ENCODE measurements around the gene APCS. TPM values are rescaled to one million over a fixed set of nuclear protein-coding genes. Genes with fewer than 3 reads are reported as not detected.

APCS gene, protein sequence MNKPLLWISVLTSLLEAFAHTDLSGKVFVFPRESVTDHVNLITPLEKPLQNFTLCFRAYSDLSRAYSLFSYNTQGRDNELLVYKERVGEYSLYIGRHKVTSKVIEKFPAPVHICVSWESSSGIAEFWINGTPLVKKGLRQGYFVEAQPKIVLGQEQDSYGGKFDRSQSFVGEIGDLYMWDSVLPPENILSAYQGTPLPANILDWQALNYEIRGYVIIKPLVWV
- total RNA-seq = not detected
- long read RNA-seq = 0 reads

DNA sequence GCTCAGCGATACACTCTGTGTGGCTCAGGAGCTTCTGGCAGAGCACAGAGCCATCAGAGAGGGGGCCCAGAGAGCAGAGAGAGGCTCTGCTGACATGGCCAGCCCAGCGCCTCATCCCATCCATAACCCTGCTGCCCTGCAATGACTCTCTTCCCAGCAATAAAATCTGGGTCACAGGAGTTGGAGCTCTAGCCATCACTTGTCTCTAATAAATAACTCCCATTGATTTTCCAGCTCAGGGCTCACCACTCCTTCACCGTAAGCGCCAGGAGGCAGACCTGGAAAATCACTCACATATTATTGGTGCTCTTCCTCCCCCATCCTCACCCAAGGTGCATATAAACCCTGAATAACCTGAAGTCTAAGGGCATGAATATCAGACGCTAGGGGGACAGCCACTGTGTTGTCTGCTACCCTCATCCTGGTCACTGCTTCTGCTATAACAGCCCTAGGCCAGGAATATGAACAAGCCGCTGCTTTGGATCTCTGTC, at the start of gene APCS:
TSS of gene APCS (plus strand) at position 366 of the 491 bp plus-strand sequence. CDS start at position 462, 96 bp downstream.
- no peak for DNase-seq
- intact Hi-C loops (cut with DNase I) = no loop called here

DNA sequence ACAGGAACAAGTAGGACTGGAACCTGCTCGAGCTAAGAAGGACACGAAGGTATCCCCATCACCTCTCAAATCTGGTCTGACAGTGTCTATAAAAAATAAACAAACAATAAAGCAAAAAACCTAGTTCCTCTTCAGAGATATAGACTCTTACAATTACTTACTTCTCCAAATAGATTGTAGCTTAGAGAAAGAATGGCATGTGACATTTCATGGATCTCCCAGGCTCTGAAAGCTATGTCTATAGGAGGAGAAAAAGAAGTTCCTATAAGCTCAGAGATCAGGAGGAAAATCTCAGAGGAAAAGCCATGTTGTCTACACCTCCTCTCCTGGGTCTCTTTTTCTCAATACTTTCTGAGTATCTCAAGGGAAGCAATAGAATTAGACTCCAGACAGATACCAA, 39.5 kb upstream of the APCS start:
- no peak for DNase-seq
- ATAC-seq = no peak
- intact Hi-C loops (cut with DNase I) = no loop called here

More for the DNA sequence above, at the start of gene APCS:
- ATAC-seq = no peak

DNA sequence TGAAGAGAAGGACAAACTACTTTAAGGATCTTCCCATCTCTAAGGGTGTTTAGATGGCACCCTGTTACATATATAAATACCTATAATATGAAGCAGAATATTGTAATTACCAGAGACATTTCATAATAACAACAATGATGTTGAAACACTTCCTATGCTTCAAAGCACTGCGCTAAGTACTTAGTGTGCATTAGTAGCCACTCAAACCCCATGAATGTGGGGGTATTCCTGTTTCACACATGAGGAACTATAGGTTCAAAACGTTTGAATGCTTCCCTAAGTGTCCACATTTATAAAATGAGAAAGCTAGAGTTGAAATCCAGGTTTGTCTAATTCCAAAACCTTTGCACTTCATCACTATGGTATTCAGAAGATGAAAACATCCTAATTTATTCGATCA, 33.4 kb upstream of the APCS start:
- ATAC-seq (no peak), DNase-seq (no peak)
- intact Hi-C loops (cut with DNase I) = no loop called here

DNA sequence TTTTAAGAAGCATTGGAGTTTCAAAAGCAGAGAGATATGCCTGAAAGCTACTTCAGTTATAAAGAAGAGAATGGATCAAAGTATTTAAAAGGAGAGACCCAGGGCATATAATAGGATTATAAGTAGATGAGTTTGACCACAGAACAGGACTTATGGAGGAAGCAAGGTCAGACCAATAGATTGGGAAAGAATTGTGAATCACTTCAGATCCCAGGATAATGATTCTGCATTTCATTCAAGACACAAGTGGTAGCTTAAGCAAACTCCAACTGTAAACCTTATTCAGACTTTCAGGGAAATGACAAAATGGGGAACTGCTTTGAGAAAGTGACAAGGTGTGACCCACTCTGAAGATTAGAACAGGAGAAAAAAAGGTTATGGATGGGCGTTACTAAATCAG, 32.9 kb upstream of the APCS start:
- intact Hi-C loops (cut with DNase I) = no loop called here

DNA sequence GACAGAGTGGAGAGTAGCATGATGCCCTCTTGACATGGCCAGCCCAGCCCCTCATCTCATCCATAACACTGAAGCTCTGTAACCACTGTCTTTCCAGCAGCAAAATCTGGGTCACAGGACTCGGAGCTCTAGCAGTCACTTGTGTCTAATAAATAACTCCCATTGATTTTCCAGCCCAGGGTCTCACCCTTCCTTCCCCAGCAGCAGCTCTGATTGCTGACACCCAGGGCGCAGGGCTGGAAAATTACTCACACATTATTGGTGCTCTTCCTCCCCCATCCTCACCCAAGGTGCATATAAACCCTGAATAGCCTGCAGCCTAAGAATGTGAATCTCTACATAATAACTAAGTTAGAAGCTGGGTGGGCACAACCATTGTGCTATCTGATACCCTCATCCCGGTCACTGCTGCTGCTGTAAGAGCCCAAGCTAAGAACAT, 30.7 kb upstream of the APCS start:
- DNase-seq (no peak), ATAC-seq (no peak)
- intact Hi-C loops (cut with DNase I) = no loop called here

More for the DNA sequence above, 32.9 kb upstream of the APCS start:
- DNase-seq (no peak), ATAC-seq (no peak)

DNA sequence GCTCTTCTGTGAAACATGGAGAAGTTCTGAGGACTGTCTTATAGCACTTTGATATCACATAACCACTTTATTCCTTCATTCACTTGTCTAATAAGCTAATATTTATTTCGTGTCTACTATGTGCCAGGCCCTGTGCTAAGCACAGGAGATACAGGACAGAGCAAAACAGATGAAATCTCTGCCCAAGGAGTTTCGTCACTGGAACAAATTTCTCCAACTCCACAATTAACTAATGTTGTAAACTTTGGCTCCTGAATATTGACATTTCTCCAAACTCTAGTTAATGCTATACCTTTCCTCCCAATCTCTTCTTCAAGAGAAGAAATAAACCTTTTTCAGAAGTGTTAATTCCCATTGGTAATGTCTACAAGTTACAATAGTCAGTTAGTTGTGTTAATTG, 27.0 kb upstream of the APCS start:
- DNase-seq = no peak
- intact Hi-C loops (cut with DNase I) = no loop called here
- no peak for ATAC-seq

DNA sequence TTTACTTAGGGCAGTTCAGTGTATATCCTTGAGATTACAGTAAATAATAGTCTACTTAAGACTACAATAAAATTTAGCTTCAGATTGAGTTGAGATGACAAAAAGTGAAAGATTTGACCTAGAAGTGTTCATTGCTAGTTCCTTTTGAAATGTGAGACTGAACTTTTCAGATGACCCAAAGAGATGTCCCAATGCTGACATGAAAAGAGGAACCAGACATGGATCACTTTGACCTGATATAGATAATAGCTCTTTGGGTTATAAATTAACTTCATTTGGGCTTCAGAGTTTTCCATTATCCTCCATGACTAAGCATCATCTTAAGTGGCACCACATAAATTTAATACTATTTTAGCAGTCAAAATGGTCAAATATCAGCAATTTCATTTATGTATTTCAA, 26.1 kb upstream of the APCS start:
- ATAC-seq = no peak
- intact Hi-C loops (cut with DNase I) = no loop called here
- no peak for DNase-seq

DNA sequence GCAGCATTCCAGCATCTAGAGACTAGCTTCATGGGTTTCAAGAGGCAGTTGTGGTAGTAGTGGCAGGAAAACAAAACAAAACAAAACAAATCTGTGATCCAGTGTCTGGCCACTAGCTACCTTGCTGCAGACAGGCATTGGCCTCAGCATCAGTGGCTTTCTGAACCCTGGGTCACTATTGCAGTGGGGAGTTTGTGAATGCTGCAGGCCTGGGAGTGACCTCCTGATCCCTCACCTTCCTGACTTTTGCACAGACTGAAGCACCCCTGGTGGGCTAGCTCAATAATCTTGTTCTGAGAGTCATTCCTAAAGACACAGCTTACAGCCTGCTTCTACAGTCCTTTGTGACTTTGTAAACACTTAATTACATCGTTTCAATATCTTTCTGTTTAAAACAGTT, 24.9 kb upstream of the APCS start:
- ATAC-seq (no peak), DNase-seq (no peak)
- intact Hi-C loops (cut with DNase I) = no loop called here

DNA sequence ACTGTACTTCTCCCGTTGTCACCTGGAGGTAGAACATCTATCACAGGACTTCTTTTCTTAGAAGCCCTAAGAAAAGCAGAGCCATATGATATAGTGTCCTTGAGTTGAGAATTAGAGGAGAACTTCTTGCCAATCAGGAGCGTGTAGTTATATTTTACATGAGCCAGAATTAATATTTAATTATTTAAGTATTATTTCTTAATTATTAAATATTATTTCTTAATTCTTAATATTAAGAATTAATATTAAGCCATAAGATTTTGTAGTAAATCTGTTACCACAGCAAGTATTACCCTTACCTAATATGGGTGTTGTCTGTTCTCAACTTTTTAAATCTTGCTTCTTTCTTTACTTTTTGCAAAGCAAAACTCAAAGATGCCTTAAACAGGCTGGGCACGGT, 10.2 kb upstream of the APCS start:
- DNase-seq = no peak
- intact Hi-C loops (cut with DNase I) = no loop called here
- no peak for ATAC-seq

DNA sequence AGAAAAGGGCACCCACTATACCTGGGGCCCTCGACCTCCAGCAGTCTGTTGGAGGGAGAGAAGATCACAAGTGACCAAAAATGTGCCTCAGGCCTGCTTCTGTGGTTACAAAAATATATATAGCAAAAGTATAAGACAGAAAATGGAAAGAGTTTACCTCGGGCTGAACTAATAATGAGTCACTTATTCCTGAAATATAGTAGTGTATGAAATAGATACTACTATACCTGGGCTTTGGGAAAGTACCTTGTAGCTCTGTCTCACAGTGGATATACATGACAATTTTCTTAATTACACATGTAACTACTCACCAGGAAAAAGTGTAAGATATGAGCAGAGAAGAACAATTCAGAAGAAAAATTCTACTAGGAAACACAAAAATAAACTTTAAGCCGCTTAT, 7.3 kb upstream of the APCS start:
- intact Hi-C loops (cut with DNase I) = no loop called here
- no peak for DNase-seq
- ATAC-seq = no peak

DNA sequence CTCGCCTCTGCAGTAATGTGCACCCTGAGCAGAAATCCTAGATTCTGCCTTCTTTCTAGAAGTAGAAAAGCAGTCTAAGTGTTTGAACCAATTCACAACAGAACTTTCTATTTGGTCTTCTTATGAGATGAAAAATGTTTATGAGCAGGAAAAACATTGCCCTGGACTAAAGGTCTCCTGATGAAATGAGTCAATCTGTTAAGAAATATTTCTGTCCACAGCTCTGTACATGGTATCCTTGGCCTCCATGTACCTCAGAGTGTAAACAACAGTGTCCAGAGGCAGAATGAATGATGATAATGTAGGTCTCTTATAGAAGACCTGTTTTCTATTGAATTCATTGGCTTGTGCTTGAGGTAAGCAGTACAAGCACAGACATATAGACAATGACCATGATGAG, 6.2 kb upstream of the APCS start:
- intact Hi-C loops (cut with DNase I) = no loop called here
- ATAC-seq (no peak), DNase-seq (no peak)

DNA sequence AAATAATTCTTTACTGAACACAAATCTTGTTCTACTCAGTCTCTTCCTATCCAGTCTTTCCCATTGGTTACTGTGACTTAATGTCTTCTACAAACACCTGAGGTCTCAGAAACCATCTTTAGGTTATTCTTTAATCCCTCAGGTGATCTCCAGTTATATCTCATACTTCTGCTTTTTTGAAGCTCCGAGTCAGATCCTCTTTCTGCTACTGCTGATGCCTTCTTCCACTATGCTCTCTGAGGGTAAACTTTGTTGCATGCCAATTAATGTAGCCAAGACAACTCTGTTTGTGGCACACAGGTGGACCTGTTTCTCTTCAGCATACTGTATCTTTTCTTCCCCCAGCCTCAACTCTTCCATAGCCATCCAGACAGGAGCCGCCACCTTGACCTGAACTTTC, 3.1 kb upstream of the APCS start:
- DNase-seq (no peak), ATAC-seq (no peak)
- intact Hi-C loops (cut with DNase I) = no loop called here

DNA sequence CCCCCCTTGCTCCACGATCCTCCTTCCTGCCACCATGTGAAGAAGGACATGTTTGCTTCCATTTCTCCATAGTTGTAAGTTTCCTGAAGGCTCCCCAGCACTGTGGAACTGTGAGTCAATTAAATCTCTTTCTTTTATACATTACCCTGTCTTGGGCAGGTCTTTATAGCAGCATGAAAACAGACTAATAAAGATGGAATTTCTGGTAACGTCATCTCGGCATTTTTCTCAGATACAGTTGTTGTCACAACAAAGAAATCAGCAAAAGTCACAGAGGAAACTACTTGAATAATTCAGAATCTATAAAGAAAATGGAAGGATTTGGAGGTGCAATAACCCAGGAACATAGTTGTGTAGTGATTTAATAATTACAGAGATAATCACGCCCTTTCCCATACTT, 4.4 kb downstream of the APCS start:
- intact Hi-C loops (cut with DNase I) = no loop called here
- DNase-seq (no peak), ATAC-seq (no peak)

DNA sequence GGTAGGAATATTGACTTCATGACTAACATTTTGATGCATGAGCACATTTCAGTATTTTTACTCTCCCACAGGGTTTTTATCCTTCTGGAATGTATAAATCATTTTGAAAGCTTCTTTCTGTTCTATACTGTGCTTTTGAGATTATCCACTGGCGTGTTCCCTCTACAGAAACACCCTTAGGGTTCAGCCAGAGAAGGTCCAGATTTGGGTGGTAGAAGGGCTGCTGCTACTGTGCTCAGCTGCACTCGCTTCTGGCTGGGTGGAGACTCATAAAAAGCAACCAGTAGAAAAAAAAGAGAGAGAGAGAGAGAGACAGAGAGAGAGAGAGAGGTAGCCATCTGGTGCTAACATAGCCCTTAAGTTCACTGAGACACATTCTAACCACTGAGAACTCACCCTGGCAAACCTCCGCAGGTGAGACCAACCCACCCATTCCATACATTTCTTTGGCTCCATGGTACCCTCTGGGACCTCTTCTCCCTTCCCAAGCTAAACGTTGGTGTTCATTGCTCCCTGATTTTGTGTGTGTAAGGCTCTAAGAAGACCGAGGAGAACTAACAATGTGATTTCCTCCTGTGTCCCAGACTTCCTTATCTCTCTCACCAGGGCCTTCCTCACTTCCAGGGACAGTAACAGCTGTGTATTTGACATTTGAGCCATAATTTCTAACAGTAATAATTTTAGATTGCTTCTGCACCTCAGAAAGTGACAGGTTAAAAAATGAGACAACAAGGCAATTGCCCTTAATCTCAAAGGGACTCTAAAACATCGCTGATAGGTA, 7.2 kb downstream of the APCS start:
- DNase-seq (no peak), ATAC-seq (no peak)
- intact Hi-C loops (cut with DNase I) = no loop called here

DNA sequence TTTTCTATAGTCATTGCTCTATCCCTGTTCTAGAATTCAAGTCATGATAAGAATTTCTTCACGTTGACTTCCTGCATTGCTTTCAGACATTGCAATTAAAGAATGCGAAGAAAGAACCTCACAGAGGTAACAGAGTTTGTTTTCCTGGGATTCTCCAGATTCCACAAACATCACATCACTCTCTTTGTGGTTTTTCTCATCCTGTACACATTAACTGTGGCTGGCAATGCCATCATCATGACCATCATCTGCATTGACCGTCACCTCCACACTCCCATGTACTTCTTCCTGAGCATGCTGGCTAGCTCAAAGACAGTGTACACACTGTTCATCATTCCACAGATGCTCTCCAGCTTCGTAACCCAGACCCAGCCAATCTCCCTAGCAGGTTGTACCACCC, 10.6 kb downstream of the APCS start:
- ATAC-seq (no peak), DNase-seq (no peak)
- intact Hi-C loops (cut with DNase I) = no loop called here

DNA sequence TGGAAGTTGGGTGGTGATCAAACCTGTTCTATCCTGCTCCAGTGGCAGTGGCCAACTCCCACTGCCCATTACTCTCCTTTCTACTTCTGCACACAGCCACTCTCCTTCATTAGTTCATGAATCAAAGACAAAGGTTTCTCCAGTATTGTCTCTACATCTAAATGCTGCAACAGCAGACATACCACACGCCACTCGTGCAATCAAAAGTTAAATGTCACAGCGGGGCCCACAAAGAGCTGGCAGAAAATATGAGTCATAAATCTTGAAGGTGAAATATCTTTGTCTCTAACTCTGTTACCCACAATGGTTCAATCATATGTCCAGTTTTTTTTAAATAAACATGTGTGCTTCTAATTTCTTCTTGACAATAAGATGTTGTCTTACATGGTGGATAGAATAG, 13.3 kb downstream of the APCS start:
- ATAC-seq = no peak
- DNase-seq = no peak
- intact Hi-C loops (cut with DNase I) = no loop called here

DNA sequence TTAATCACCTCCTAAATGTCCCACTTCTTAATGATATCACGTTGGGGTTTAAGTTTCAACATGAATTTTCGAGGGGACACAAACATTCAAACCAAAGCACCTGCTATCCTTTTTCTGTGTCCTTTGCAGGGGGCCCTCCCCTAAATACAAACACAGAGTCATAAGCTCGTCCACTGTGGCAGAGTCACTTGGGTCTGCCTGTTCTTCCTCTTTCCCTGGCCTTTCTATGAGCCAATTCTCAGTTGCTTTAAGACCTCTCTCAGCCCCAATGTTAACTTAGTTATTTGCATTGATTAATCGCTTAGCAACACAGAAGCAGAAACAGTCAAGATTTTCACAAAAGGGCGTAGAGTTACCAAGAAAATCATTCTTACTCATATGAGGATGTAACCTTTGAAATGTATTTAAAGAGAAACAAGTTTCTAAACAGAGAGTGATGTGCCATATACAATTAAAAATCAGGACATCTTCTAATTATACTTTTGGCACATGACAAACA, 14.9 kb downstream of the APCS start:
- ATAC-seq = no peak
- intact Hi-C loops (cut with DNase I) = no loop called here

DNA sequence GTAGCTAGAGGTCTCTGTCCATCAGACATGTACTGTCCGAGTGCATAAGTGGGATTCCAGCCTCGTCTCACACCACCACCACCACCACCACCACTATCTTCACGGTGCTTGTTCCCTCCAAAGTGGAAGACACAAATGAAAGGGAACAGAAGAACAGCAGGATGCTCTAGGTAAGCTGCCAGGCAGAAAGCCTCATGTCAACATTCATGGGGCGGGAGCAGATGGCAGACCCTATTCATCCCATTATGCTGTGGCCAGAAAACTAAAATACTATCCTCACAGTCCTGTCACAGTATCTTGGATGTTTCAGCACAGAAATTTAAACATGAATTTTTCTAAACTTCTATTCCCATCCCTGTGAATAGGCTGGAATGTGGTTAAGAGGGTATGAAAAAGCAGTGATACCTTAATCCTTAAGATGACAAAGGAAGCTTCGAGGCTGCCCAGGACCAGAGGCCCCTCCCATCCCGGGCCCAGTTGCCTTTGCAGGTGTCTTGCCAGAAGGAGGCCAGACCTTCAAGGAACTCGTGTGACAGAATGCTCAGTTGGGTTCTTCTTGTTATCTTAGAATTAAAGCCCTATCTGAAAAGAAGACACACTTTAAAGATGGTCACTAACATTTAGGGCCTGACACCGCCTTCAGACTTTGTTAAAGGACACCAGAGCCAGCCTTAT, 24.7 kb downstream of the APCS start:
- no peak for DNase-seq
- intact Hi-C loops (cut with DNase I) = no loop called here
- no peak for ATAC-seq

More for the DNA sequence above, 14.9 kb downstream of the APCS start:
- no peak for DNase-seq

DNA sequence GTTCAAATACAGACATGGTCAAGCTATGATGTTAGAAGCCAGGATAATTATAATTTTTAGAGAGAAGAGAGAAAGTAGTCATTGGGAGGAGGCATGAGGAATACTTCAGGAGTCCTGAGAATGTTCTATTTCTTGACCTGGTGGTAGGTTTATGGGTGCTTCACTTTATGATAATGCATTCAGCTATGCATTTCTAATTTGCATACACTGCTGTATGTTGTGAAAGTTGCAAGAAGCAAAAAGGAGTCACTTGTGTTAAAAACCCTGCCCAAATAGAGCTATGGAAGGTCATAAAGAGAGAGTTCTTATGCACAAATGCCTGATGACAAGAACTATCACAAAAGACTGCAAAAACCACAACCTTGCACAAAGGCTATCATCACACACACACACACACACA, 45.3 kb downstream of the APCS start:
- DNase-seq (no peak), ATAC-seq (no peak)
- intact Hi-C loops (cut with DNase I) = no loop called here
